ENCODE results near the gene NOTCH2NLA.
"Not testable (repeated sequence)": the region's sequence is repeated elsewhere in the genome, so short reads cannot be mapped to it uniquely, and the experiment has no call there.

NOTCH2NLA gene

DNA sequence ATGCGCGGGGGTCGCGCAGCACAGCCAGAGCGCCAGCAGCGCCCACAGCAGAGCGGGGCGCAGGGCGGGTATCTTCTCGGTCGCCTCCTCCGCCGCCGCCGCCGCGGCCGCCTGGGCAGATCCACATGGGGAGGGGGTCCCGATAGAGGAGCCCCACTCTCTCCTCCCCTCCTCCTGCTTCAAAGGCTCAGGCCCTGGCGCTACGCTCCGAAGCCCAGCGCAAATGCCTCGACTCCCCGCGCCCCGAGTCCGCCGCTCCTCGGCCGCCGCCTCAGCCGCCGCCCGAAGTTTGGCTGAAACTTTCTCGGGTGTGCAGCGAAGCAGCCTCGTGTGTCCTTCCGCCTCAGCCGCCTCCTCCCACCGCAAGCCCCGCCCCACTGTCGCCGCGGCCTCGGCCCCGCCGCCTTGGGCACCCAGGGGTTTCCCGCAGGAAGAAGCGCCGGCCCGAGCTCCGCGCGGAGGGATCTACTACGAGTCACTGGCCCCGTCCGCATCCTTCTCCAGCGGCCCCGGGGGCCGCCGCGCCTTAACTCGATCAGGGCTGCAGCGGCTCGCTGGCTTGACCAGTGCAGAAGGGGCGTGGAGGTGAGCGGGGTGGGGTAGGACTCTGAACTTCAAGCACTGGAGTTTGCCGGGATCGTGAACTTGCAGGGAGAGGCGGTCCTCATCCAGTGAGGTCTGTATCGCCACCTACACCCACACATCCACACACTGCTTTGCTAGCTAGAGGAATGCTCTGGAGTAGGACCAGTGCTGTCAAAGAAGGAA lies at the start of gene NOTCH2NLA:
Gene NOTCH2NLA (minus strand): TSS at position 312 of the 768 bp plus-strand sequence. CDS start 39,684 bp downstream, outside the sequence.
- not testable (repeated sequence) for DNase-seq

DNA sequence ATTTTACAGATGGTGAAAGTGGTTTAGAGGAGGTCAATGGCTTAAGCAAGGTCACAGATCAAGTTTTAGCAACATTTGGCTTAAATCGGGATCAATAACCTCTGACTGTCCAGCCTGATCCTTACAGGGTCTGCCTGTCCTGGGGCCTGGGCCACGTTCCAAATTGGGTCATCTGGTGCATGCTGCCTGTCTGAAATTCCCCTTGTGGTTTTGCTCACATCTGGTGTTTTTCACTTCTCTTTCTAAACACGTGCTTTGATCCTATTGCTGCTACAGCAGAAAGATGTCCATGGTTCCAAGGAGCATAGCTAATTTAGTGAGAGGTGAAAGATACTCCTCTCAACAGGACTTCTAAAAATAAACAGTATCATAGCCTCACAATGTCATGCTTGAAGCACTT lies 49.5 kb upstream of the NOTCH2NLA start:
- DNase-seq: not testable (repeated sequence)

DNA sequence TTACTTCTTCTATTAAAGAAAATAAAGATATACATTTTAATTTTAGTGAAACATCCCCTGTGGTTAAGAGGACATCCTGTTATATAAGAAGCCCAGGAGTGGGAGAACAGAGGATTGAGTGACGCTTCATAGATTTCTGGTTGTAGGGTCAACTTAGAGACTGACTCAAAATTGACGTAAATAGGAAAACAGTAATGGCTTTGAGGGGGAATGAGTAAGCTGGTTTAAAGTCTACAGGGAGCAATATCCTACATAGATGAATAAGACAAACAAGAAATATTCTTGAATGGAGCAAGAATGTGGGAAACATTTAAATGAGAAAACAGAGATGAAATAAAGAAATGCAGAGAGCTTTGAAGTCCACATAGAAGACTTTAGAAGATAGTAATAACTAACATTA lies 48.3 kb upstream of the NOTCH2NLA start:
- DNase-seq: not testable (repeated sequence)

DNA sequence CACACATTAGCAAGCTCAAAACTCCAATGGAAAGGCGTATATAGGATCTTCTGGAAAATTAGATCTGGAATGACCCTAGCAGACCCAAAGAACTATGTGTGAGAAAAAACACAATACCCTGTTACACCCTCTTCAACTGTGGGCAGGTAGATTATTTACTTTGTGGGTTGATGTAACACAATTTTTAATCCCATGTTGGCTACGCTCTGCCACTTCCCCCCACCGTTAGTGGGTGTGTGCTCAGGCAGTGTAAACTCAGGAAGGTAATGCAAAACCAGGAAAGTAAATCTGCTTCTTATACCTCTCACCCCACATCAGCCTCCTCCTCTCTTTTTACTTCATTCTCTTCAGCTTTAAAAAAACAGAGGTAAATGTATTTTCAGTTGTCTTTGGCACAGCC lies 45.3 kb upstream of the NOTCH2NLA start:
- not testable (repeated sequence) for DNase-seq

DNA sequence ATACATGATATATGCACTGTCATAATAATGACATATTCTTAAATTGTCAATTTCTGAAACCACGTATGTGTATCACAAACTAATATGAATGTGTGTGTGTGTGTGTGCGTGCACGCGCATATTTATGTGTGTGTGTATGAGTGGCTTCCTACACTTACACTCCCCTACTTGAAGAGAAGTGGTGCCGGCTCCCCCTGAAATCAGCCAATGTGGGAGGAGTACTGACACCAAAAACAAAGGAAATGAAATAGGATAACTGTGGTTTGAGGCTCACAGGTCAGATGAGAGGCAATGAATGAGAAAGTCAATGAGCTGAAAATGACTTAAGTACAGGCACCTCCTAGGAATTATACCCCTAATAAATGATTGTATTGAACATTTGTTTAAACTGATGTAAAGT lies 44.4 kb upstream of the NOTCH2NLA start:
- DNase-seq: not testable (repeated sequence)

DNA sequence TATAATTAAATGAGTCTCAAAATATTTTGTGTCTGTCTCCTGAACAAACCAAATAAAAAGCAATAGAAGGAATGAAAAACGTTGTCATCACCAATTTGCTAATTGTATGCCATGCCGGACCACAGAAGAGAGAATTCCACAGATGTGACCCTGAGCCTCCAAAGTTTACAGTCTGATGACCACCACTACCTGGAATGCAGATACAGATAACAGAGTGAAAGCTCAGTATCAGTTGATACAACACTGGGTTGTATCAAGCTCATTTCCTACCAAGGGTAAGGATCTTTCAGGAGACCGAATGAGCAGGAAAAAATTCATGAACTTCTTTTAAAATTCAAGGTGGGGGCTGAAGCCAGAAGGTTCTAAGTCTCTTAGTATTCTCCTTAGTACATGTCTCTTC lies 43.9 kb upstream of the NOTCH2NLA start:
- not testable (repeated sequence) for DNase-seq

DNA sequence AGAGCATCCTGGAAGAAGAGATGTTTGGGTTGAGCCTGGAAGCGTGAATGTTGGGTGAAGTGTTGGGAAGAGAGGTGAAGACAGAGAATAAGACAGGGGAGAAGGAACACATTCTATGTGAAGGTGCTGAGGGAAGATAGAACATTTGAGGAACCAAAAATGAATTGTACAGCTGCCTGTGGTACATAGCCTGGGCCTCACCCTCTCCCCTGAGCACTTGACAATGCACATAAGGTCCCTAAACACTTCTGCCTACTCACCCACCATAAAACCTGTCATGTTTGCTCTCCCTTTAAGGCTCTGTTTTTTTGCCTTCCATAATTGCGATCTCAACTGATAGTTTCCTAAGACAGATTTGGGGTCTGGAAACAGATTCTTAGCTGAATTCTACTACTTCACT lies 43.2 kb upstream of the NOTCH2NLA start:
- DNase-seq: not testable (repeated sequence)

DNA sequence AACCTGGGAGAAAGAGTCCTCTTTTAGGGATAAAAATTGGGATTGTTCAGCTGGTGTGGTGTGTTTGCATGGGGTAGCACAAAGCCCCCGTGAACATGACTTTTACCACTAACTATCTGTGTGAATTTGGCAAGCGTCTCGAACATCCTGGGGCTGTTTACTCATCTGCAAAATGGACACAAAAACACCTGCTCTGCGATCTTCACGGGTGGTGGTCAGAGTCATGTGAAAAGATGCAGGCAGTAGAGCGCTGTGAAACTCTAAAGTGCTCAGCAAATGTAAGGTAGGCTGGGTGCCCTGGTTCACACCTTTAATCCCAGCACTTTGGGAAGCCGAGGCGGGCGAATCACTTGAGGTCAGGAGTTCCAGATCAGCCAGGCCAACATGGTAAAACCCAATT lies 41.3 kb upstream of the NOTCH2NLA start:
- not testable (repeated sequence) for DNase-seq

DNA sequence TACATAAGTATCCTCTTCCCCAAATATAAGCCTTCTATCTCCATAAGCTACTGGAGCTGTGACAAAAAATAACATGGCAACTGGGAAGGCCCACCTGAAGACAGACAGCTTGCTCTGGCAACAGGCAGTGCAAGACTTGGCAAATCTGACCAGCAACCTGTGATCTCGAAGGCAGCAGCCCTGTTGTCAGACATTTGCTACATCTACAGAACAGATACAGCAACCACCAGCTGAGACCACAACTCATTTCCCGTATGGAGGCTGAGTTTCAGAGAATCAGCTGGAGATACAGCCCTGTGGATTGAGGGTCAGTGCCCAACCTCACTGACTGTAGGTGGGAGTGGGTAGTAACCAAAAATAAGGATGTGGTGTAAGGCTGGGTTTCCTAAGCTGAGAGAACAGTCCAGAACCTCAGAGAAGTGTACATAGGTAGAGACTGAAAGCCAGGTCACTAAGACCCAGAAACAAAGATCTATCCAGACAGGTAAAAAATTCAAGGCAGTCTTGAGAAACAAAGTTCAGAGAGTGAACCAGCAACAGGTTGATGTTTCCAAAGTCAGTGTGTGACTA lies 37.4 kb upstream of the NOTCH2NLA start:
- not testable (repeated sequence) for DNase-seq

DNA sequence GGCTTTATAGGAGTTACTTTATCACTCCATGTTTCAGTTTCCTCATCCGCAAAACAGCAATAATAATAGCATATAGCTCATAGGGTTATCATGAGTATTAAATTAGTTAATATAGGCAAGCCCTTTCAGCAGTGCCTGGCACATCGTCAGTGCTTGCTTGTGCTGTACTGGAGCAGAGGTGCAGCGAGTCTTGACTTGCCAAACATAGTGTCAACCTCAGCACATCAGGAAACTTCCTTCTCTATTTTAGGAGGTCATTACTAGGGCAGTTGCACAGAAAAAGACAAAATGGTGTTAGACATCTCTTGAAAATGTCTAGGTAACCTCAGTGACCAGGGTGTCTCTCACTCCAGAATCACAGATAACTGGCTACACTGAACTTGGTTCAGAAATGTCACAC lies 35.9 kb upstream of the NOTCH2NLA start:
- DNase-seq: not testable (repeated sequence)

DNA sequence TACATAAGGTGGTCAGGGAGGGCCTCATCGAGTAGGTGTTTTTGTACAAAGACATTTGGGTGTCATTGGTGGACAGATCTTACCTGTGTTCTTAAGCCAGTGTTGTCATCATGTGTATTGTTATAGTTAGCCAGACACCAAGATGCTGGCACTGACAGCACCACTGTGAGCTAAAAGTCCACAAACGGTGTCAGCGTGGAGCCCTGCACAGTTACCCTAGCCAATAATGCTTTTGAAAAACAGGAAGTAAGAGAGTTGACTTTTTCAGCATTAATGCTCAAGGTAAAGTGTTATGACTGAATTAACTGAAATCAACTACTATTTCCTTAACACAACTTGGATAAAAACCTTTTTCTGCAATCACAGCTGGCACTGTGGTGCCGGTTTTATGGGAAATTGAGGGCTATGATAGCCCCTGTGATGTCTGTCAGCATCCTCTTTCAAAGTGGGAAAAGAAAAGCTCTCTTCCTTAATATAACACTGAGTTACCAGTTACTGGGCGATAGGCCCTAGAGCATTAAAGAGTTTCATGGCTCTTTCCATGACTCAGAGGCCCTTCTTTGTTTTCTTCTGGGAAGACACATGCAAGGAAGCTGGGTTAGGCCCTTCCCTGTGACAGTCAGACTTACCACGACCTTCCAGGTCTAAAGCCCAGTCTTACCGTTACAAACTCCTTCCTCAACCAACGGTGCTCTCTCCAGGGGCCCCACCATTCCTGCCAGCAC lies 31.3 kb upstream of the NOTCH2NLA start:
- DNase-seq: not testable (repeated sequence)

DNA sequence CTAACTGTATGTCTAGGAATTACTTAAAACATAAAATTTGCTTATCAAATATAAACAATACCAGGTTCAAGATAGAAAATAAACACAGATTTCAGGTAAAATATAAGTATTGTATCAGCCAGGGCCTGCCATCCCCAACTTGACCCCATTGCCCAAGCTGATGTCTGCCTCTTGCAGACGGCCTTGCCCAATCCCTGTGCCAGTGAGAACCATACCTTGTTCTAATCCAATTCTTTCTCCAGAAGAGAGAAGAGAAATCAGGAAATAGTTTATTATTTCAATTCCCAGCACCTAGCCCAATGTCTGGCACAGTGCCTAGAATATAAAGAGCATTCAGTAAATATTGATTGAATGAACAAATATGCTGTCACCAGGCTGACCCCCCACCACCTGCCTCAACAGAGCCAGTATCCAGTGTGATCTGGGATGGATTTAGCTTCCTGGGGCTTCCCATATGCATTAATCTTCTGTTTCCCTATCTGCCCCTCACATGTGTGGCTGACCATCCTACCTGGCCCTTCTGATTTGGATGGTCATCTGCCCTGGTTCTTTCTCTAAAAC lies 29.3 kb upstream of the NOTCH2NLA start:
- DNase-seq: not testable (repeated sequence)

DNA sequence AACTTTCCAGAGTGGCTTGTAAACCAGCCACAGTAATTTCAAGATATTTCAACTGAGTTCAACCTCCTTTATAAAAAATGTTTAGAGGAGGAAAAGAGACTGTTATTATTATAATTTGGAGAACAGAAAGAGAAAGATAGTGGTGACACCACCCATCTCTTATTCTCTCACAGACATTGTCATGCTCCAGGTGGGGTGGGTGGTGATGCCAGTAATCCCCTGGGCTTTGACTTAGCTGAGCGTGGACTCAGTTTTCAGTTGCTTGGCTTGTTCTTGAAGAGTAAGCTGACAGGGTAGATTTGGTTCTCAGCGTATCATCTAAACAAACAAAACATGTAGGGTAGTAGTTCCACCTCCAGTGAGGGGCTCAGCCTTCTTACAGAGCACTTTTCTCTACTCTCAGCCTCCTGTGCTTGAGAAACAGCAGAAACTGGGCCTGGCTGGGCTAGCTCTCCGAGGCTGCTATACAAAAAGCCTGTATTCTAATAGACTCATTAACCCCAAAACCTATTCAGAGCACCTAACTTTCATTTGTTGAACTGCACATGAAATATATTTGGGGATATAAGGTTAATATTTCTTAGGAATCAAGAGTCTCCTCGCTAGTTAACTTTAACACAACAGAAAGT lies 25.9 kb upstream of the NOTCH2NLA start:
- not testable (repeated sequence) for DNase-seq

DNA sequence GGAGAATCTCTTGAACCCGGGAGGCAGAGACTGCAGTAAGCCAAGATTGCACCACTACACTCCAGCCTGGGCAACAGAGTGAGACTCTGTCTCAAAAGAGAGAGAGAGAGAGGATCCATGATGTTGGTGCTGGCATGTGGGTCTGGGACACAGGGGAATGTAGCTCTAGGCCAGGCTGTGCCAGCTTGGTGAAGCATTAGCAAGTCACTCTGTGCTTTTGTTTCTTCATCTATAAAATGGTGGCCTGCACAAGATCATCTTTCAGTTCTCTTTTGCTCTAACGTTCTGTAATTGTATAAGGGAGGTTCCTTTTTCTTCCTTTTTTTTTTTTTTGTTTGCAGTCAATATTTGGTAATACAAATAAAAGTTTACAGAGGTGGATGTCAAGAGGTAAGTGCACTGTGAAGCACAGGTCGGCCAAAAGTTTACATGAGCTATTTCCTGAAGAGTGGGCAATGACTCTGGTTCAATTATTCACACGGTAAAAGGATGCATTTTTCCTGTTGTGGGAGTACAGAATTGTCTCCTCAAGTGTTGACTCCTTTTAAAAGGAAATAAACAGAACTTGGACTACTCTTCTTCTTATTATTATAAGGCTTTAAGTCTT lies 24.5 kb upstream of the NOTCH2NLA start:
- DNase-seq: not testable (repeated sequence)

DNA sequence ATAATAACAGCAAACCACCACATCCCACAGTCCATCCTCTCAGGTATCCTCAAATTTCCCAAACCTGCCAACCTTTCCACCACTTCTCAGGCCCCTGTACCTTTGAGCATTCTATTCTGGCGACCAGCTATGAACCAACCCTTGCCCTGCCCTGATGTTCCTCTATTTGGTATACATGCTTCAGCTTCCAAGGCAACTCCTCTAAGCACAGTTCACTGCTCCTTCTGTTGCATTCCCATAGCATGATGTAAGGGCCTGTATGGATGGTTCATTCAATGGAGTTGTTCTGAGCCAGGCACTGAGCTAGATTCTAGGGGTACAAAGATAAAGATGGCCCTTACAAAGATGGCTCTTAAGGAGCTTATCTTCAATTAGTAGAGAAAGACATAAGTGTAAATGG lies 22.7 kb upstream of the NOTCH2NLA start:
- DNase-seq: not testable (repeated sequence)

DNA sequence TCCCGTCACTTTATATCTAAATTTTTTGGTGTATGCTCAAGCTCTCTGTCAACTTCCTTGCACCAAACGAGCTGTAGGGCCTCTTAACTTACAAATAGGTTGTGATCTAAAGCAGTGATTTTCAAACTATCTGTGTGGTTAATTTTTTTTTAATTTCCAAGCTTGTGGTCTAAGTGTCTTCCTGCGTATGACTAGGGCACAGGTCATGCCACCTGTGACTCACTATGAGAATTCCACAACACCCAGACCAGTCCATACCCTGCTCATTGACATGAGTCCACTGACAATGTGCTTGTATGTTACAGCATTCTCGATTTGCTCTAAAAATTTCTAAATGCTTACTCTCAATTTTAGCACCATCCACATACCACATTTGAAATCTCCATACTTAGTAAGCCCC lies 19.8 kb upstream of the NOTCH2NLA start:
- DNase-seq: not testable (repeated sequence)

DNA sequence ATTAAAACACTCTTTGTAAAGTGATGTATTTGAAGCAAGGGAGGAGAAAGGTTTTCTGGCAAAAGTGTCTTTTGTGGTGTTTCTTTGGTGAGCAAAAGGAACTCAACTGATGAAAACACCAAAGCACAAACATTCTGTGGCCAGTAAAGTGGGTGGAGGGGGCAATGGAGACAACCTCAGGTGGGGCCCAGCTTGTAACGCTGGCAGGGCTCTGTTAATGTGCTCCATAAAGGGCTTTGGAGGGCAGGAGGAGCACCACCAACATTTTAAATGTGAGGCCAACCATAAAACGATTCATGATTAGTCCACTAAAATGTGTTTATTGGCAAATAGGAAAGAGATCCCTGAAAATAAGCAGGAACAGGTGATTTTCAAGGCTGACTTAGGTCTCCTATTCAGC lies 7.8 kb upstream of the NOTCH2NLA start:
- not testable (repeated sequence) for DNase-seq

DNA sequence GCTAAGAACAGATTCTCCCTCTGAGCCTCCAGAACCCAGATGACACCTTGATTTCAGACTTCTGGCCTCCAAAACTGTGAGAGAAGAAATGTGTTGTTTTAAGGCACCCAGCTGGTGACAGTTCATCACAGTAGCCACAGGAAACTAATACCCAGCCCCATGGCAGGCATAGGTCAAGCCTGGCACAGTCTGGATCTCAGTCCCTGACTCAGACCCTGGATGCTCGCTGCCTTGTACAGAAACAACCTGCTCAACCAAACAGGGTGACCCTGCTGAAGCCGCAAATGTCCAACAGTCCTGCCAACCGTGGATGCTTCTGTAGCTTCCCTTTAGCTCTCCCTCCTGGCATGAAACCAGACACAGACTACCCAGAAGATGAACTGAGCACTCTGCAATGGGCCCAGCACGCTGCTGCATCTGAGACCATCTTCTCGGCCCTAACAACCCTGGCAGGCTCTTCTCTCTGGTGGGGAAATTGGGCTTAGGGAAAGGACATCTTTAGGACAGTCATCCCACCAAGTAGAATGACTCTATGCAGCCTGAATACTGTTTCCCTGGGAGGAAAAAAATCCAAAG lies 7.3 kb upstream of the NOTCH2NLA start:
- not testable (repeated sequence) for DNase-seq

DNA sequence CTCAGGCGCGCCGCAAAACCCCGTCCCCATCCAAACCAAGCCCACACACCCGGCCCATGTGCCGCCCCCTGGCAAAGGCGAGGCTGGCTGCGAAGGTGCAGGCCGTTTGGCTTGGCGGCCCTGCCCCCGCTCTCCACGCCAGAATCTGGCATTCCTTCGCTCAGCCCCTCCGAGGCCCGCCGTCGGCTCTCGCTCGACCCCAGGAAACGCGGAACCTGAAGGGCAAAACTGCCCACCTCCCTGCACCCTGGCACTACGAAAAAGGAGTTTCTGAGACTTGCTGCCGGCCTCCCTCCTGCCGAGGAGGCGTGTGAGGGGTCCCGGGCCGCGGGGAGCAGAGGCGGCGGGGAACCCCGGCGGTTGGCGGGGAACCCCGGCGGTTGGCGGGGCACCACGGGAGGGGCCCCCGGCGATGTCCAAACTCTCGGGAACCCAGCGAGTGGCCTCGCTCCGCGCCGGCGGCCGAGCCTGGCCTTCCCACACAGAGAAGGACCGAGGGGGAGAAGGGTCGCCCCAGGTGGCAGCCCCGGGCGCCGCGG lies 608 bp downstream of the NOTCH2NLA start:
- DNase-seq: not testable (repeated sequence)

DNA sequence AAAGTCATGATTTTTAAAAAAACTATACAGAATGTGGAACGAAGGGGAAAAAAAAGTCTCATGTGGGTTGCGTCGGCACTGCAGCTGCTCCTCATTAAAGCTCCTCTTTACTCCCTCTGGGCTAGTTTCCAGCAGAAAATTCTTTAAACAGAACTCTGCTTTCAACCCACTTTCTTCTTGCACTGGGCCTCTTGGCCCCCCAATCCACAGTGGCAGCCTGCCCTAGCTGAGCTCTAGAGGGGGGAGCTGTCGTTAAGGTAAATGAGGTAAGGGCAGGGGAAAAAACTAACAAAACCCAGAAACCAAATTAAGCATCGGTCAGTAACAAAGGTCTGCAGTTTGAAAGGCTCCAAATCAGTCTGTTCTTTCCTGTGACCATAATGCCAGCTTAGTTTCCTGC lies 54.3 kb downstream of the NOTCH2NLA start:
- not testable (repeated sequence) for DNase-seq

DNA sequence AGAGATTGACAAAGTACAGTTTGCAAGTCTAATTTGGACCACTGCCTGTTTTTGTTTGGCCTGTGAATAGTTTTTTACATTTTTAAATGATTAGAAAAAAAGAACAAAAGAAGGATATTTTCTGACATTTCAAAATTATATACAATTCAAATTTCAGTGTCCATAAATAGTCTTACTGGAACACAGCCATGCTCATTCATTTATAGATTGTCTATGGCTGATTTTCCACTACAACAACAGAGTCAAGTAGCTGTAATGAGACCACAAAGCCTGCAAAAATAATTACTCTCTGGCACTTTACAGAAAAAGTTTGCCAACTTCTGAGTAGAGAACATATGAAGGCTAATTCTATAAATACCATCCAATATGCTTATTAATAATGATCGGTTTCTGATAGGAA lies 61.1 kb downstream of the NOTCH2NLA start:
- DNase-seq: not testable (repeated sequence)

DNA sequence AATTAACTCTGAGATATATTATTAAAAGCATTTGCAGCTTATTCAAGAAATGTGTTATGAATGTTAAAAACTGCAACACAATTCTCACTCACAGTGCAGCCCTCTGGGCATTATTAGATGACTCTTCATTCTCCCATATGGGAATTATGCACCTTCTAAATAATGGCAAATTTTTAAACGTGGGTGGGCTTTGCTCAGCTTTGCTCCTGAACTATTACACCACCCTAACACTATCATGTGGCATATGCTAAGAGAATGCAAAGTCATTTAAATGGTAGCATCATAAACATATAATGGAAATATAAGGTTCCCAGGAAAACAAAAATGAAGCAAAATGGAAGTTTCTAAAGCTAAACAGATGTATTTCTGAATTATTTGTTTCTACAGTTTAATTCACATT lies 61.5 kb downstream of the NOTCH2NLA start:
- not testable (repeated sequence) for DNase-seq
